ENCODE results near the gene CTAG2. TPM values are rescaled to one million over a fixed set of nuclear protein-coding genes. Genes with fewer than 3 reads are reported as not detected.

CTAG2 gene
- total RNA-seq, 2 experiments from 2014 or later, result not detected

- CTCF ChIA-PET, result no interaction called here
- Histone ChIP-seq H3K9me3 (ENCODE audit: control insufficient read depth in 1 of 2, insufficient read depth in 1 of 2, low read length in 2 of 2) (no peaks in the 10 kb centered on the region), H3K4me1 (ENCODE audit: insufficient read depth, low read length) (no peaks in the 10 kb centered on the region), H3K4me3 (ENCODE audit: low read length) (no peak overlapping the region), H3K36me3 (ENCODE audit: insufficient read depth, low read length) (no peaks in the 10 kb centered on the region), H3K27ac (ENCODE audit: low read depth in 1 of 2, low read length in 2 of 2) (no peak overlapping the region), H3K27me3 (ENCODE audit: control insufficient read depth in 1 of 2, insufficient read depth in 2 of 2, low read length in 2 of 2) (no peaks in the 10 kb centered on the region)
- Mint-ChIP-seq H3K9me3 (no peaks in the 10 kb centered on the region), H3K4me1 (ENCODE audit: low read depth) (no peaks in the 10 kb centered on the region), H3K36me3 (ENCODE audit: low read depth) (no peaks in the 10 kb centered on the region), H3K27ac (no peak overlapping the region), H3K4me3 (no peak overlapping the region), H3K27me3 (no peaks in the 10 kb centered on the region)
- intact Hi-C loops (cut with DNase I, micrococcal nuclease), result no loop called here
- ATAC-seq (ENCODE audit: poor library complexity) (no peak), DNase-seq (no peak)
- no peak for TF ChIP-seq CTCF (IDR thresholded peaks at IDR 0.05)
- POLR2A ChIA-PET, result no interaction called here
Observed at GRCh38 chrX:154661899-154662298, 8.5 kb upstream of the CTAG2 start.

GRCh38 chrX:154661170-154661569 is 7.8 kb upstream of the CTAG2 start:
- TF ChIP-seq CTCF (IDR thresholded peaks at IDR 0.05), result no peak
- H3K27me3 Mint-ChIP-seq, result no peaks in the 10 kb centered on the region
- ChIA-PET CTCF (no interaction called here), POLR2A (no interaction called here)
- DNase-seq (no peak), ATAC-seq (ENCODE audit: poor library complexity) (no peak)
- no peaks in the 10 kb centered on the region for H3K36me3 Mint-ChIP-seq (ENCODE audit: low read depth)
- H3K9me3 Mint-ChIP-seq, result no peaks in the 10 kb centered on the region
- Histone ChIP-seq H3K36me3 (ENCODE audit: insufficient read depth, low read length) (no peaks in the 10 kb centered on the region), H3K27me3 (ENCODE audit: control insufficient read depth in 1 of 2, insufficient read depth in 2 of 2, low read length in 2 of 2) (no peaks in the 10 kb centered on the region), H3K27ac (ENCODE audit: low read depth in 1 of 2, low read length in 2 of 2) (no peak overlapping the region), H3K4me3 (ENCODE audit: low read length) (no peak overlapping the region), H3K9me3 (ENCODE audit: control insufficient read depth in 1 of 2, insufficient read depth in 1 of 2, low read length in 2 of 2) (no peaks in the 10 kb centered on the region), H3K4me1 (ENCODE audit: insufficient read depth, low read length) (no peaks in the 10 kb centered on the region)
- intact Hi-C loops (cut with DNase I, micrococcal nuclease), result no loop called here
- H3K4me1 Mint-ChIP-seq (ENCODE audit: low read depth), result no peaks in the 10 kb centered on the region
- no peak overlapping the region for H3K4me3 Mint-ChIP-seq
- H3K27ac Mint-ChIP-seq, result no peak overlapping the region

DNA sequence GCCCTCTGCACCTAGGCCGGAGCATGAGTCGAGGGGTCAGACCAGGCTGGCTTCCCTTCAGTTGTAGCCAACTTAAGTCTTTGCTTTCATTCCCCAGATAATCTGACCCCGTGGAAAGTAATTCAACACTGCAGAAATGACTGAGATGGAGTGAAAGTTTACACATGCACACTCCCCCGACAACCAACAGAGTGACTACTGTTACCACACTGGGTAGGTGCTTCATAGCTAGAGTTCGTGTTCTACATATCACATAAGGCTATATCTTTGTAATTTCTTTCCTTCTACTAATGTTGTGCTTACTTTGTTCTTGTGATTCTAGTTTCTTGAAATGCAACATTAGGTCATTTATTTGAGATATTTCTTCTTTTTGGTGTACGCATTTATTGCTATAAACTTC is 7.2 kb upstream of the CTAG2 start:
- Histone ChIP-seq H3K9me3 (ENCODE audit: control insufficient read depth in 1 of 2, insufficient read depth in 1 of 2, low read length in 2 of 2) (no peaks in the 10 kb centered on the region), H3K4me1 (ENCODE audit: insufficient read depth, low read length) (no peaks in the 10 kb centered on the region), H3K27ac (ENCODE audit: low read depth in 1 of 2, low read length in 2 of 2) (no peak overlapping the region), H3K36me3 (ENCODE audit: insufficient read depth, low read length) (no peaks in the 10 kb centered on the region), H3K27me3 (ENCODE audit: control insufficient read depth in 1 of 2, insufficient read depth in 2 of 2, low read length in 2 of 2) (no peaks in the 10 kb centered on the region), H3K4me3 (ENCODE audit: low read length) (no peak overlapping the region)
- POLR2A ChIA-PET, result no interaction called here
- Mint-ChIP-seq H3K27me3 (no peaks in the 10 kb centered on the region), H3K27ac (no peak overlapping the region), H3K9me3 (no peaks in the 10 kb centered on the region), H3K36me3 (ENCODE audit: low read depth) (no peaks in the 10 kb centered on the region), H3K4me3 (no peak overlapping the region), H3K4me1 (ENCODE audit: low read depth) (no peaks in the 10 kb centered on the region)
- CTCF ChIA-PET, result no interaction called here
- ATAC-seq (ENCODE audit: poor library complexity) (no peak), DNase-seq (no peak)
- intact Hi-C loops (cut with DNase I, micrococcal nuclease), result no loop called here
- TF ChIP-seq CTCF (IDR thresholded peaks at IDR 0.05), result no peak
